OCI-LY3 (cell line): ENCODE data around the gene CTAGE1.

Source experiments
- H2AFZ ChIP-seq: fragments of 200-600, 300-600 bp; shearing (Covaris generic); 2 replicates; pipeline ENCODE4 v1.6.0; 2014; ENCODE audit warnings: antibody characterized with exemption, low read depth, low read length
- H3K27ac ChIP-seq: fragments of 200-600, 300-600 bp; sonication (generic); 2 replicates; pipeline ENCODE4 v1.5.1; 2014; ENCODE audit warnings: mild to moderate bottlenecking, low read length, moderate library complexity, mixed read lengths
- H3K27me3 ChIP-seq: fragments of 200-600, 300-600 bp; sonication (generic); 2 replicates; pipeline ENCODE4 v1.6.1; 2014; ENCODE audit warnings: low read depth, low read length, mixed read lengths
- H3K36me3 ChIP-seq: fragments of 200-600, 300-600 bp; sonication (generic); replicated peaks from 2 replicates; pipeline ENCODE3; 2014; ENCODE audit warnings: low read depth, low read length, mixed read lengths
- H3K4me1 ChIP-seq: fragments of 300-600, 200-600 bp; sonication (generic); 2 replicates; pipeline ENCODE4 v1.6.1; 2014; ENCODE audit warnings: low read length, mixed read lengths
- H3K4me2 ChIP-seq: fragments of 200-600, 300-600 bp; sonication (generic); 2 replicates; pipeline ENCODE4 v1.6.1; 2014; ENCODE audit warnings: low read length, mixed read lengths
- H3K4me3 ChIP-seq: fragments of 300-600, 200-600 bp; sonication (generic); 2 replicates; pipeline ENCODE4 v1.5.1; 2014; ENCODE audit warnings: antibody characterized with exemption, mild to moderate bottlenecking, low read length, moderate library complexity
- H3K79me2 ChIP-seq: fragments of 300-600, 200-600 bp; shearing (Covaris generic); 2 replicates; pipeline ENCODE4 v1.6.1; 2014; ENCODE audit warnings: mild to moderate bottlenecking, low read length, mixed read lengths
- H3K9ac ChIP-seq: fragments of 300-600, 200-600 bp; shearing (Covaris generic); 2 replicates; pipeline ENCODE4 v1.6.0; 2014; ENCODE audit warnings: mild to moderate bottlenecking, low read length, moderate library complexity
- H3K9me3 ChIP-seq: fragments of 200-600, 300-600 bp; shearing (Covaris generic); 2 replicates; pipeline ENCODE4 v1.6.1; 2014; ENCODE audit warnings: low read length, mixed read lengths; ENCODE audit not compliant: insufficient read depth
- H4K20me1 ChIP-seq: fragments of 200-600, 300-600 bp; sonication (generic); 2 replicates; pipeline ENCODE4 v1.6.1; 2016; ENCODE audit warnings: low read length, mixed read lengths; ENCODE audit not compliant: insufficient read depth
- CTCF ChIP-seq: fragments of 200-600, 300-600 bp; sonication (generic); IDR thresholded peaks from 2 replicates; pipeline ENCODE4 v1.5.1; 2014; ENCODE audit warnings: antibody characterized with exemption, low read length, low read depth
- EZH2phosphoT487 ChIP-seq: fragments of 200-600 bp; shearing (Covaris generic); IDR thresholded peaks from 2 replicates; pipeline ENCODE4 v1.6.1; 2018; ENCODE audit warnings: antibody characterized with exemption, mixed run types, low read depth

Gene CTAGE1

GRCh38 chr18:22436136-22436535, 18.4 kb upstream of the CTAGE1 start:
- Histone ChIP-seq H4K20me1 (no peaks in the 10 kb centered on the region), H3K9ac (no peak overlapping the region), H2AFZ (no peak overlapping the region), H3K4me1 (peaks cover 8% of the 10 kb centered on the region), H3K79me2 (no peaks in the 10 kb centered on the region), H3K27me3 (no peaks in the 10 kb centered on the region), H3K4me3 (no peak overlapping the region), H3K4me2 (no peak overlapping the region), H3K9me3 (no peaks in the 10 kb centered on the region), H3K27ac (no peak overlapping the region), H3K36me3 (no peaks in the 10 kb centered on the region)
- TF ChIP-seq EZH2phosphoT487 (no peak), CTCF (no peak)

- H3K27me3 ChIP-seq: no peaks in the 10 kb centered on the region
- no peaks in the 10 kb centered on the region for H3K9me3 ChIP-seq
- no peaks in the 10 kb centered on the region for H3K36me3 ChIP-seq
- no peak overlapping the region for H3K4me2 ChIP-seq
- no peak overlapping the region for H3K4me3 ChIP-seq
- H3K4me1 ChIP-seq: peaks cover 8% of the 10 kb centered on the region
- H2AFZ ChIP-seq: no peak overlapping the region
- H4K20me1 ChIP-seq: no peaks in the 10 kb centered on the region
- TF ChIP-seq CTCF (no peak), EZH2phosphoT487 (no peak)
- H3K79me2 ChIP-seq: no peaks in the 10 kb centered on the region
- no peak overlapping the region for H3K9ac ChIP-seq
- H3K27ac ChIP-seq: no peak overlapping the region
Measured at GRCh38 chr18:22434973-22435608, 17.4 kb upstream of the CTAGE1 start.

- H2AFZ ChIP-seq: no peak overlapping the region
- no peak overlapping the region for H3K4me2 ChIP-seq
- no peaks in the 10 kb centered on the region; the same call in 1 of the 2 replicates for H3K4me1 ChIP-seq
- H3K36me3 ChIP-seq: no peaks in the 10 kb centered on the region
- H3K27ac ChIP-seq: no peak overlapping the region
- no peak overlapping the region for H3K4me3 ChIP-seq
- no peaks in the 10 kb centered on the region for H3K27me3 ChIP-seq
- H3K9ac ChIP-seq: no peak overlapping the region
- no peaks in the 10 kb centered on the region for H3K79me2 ChIP-seq
- H4K20me1 ChIP-seq: no peaks in the 10 kb centered on the region
- H3K9me3 ChIP-seq: no peaks in the 10 kb centered on the region
- TF ChIP-seq CTCF (no peak), EZH2phosphoT487 (no peak)
Measured at GRCh38 chr18:22433956-22434355, 16.2 kb upstream of the CTAGE1 start.

DNA sequence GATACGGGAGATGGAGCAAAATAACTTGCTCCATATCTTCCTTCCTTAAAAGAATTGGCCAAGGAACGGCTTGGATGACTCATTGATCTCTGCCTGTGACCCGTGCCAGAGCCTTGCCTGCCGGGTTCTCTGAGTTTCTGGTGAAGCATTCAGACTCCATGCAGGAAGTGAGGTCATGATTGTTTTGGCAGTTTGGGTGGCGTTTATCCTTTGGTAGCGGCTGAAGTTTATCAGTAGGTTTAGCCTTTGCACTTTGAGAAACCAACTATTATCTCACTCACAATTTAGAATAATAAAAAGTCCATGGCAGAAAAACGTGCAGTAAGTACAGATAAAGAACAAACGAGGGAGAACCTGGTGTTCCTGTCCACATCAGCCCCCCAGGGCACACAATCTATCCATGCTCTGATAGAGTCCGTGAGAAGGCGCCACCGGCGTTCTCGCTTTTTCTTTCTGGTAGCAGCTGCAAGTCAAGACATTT, 15.0 kb upstream of the CTAGE1 start:
- Histone ChIP-seq H4K20me1 (no peaks in the 10 kb centered on the region), H3K9me3 (no peaks in the 10 kb centered on the region), H3K27ac (no peak overlapping the region), H3K36me3 (no peaks in the 10 kb centered on the region), H3K4me2 (no peak overlapping the region), H3K27me3 (no peaks in the 10 kb centered on the region), H3K79me2 (no peaks in the 10 kb centered on the region), H3K4me1 (no peaks in the 10 kb centered on the region; the same call in 1 of the 2 replicates), H3K9ac (no peak overlapping the region), H2AFZ (no peak overlapping the region), H3K4me3 (no peak overlapping the region)
- TF ChIP-seq EZH2phosphoT487 (no peak), CTCF (no peak)
